WERI-Rb-1 (cell line): Measurements from ENCODE around the gene SELENOT.

ENCODE experiments used
- DNase-seq: peaks from one replicate; pipeline ENCODE4 v3.0.0-alpha.2; 2020
- H3K27ac ChIP-seq: fragments of 250-450 bp; sonication (Bioruptor Pico); 2 replicates; pipeline ENCODE4 v1.5.1; 2020; ENCODE audit warnings: mild to moderate bottlenecking, moderate library complexity
- H3K27me3 ChIP-seq: fragments of 250-450 bp; sonication (Bioruptor Pico); 2 replicates; pipeline ENCODE4 v1.5.1; 2021; ENCODE audit warnings: mild to moderate bottlenecking, low read depth, moderate library complexity; ENCODE audit not compliant: insufficient read depth, severe bottlenecking
- H3K36me3 ChIP-seq: fragments of 250-450 bp; sonication (Bioruptor Pico); 2 replicates; pipeline ENCODE4 v1.5.1; 2020; ENCODE audit warnings: mild to moderate bottlenecking, moderate library complexity
- H3K4me3 ChIP-seq: 2 replicates; pipeline ENCODE4 v1.5.1; 2011; ENCODE audit warnings: low read depth, mild to moderate bottlenecking, control low read depth, low read length
- H3K9me3 ChIP-seq: fragments of 250-450 bp; sonication (Bioruptor Pico); 2 replicates; pipeline ENCODE4 v1.5.1; 2021; ENCODE audit warnings: mild to moderate bottlenecking, moderate library complexity; ENCODE audit not compliant: severe bottlenecking
- CTCF ChIP-seq: IDR thresholded peaks from 2 replicates; pipeline ENCODE4 v1.5.1; 2011; ENCODE audit warnings: low read depth, mild to moderate bottlenecking, control low read depth, inconsistent platforms, low read length

The SELENOT gene

GRCh38 chr3:150603980-150604319, 829 bp downstream of the SELENOT start:
- H3K4me3 ChIP-seq: peak overlapping the region; percentile 97
- DNase-seq: no peak
- no peak for TF ChIP-seq CTCF
- H3K27ac ChIP-seq: peak overlapping the region; percentile 91
- H3K9me3 ChIP-seq: no peaks in the 10 kb centered on the region
- peaks cover 14% of the 10 kb centered on the region for H3K36me3 ChIP-seq
- H3K27me3 ChIP-seq: no peaks in the 10 kb centered on the region

GRCh38 chr3:150605998-150606641, 3.0 kb downstream of the SELENOT start:
- no peaks in the 10 kb centered on the region for H3K9me3 ChIP-seq
- peaks cover 14% of the 10 kb centered on the region for H3K36me3 ChIP-seq
- DNase-seq: no peak
- H3K27ac ChIP-seq: no peak overlapping the region
- no peak overlapping the region for H3K4me3 ChIP-seq
- no peaks in the 10 kb centered on the region for H3K27me3 ChIP-seq
- no peak for TF ChIP-seq CTCF

- H3K4me3 ChIP-seq: no peak overlapping the region
- peak; percentile 10 for DNase-seq
- no peak for TF ChIP-seq CTCF
- no peaks in the 10 kb centered on the region for H3K9me3 ChIP-seq
- no peaks in the 10 kb centered on the region for H3K27me3 ChIP-seq
- peaks cover 21% of the 10 kb centered on the region for H3K36me3 ChIP-seq
- H3K27ac ChIP-seq: no peak overlapping the region
Measured at GRCh38 chr3:150607267-150608065, 4.3 kb downstream of the SELENOT start.

GRCh38 chr3:150609988-150610387, 6.9 kb downstream of the SELENOT start:
- H3K27me3 ChIP-seq: no peaks in the 10 kb centered on the region
- no peaks in the 10 kb centered on the region for H3K9me3 ChIP-seq
- peaks cover 21% of the 10 kb centered on the region for H3K36me3 ChIP-seq
- H3K4me3 ChIP-seq: no peak overlapping the region
- no peak for DNase-seq
- no peak for TF ChIP-seq CTCF
- H3K27ac ChIP-seq: no peak overlapping the region

- Histone ChIP-seq H3K4me3 (no peak overlapping the region), H3K36me3 (peaks cover 17% of the 10 kb centered on the region), H3K27ac (no peak overlapping the region), H3K9me3 (no peaks in the 10 kb centered on the region), H3K27me3 (no peaks in the 10 kb centered on the region)
- TF ChIP-seq CTCF: no peak
- DNase-seq: no peak
Measured at GRCh38 chr3:150610785-150611184, 7.7 kb downstream of the SELENOT start.
